CD4-positive, alpha-beta T cell treated with Interleukin-15 for 4 hours (primary cell): ENCODE measurements around the gene PMAIP1.

Experiments
- DNase-seq: peaks from one replicate; pipeline ENCODE4 v3.0.0-alpha.2; 2020; ENCODE audit warnings: low spot score

Gene PMAIP1

GRCh38 chr18:59915606-59916005 lies 15.8 kb downstream of the PMAIP1 start:
- no peak for DNase-seq

- DNase-seq: no peak
Measured at GRCh38 chr18:59916746-59917145, 16.9 kb downstream of the PMAIP1 start.

GRCh38 chr18:59917422-59917821 lies 17.6 kb downstream of the PMAIP1 start:
- DNase-seq: no peak

- no peak for DNase-seq
Measured at GRCh38 chr18:59918320-59918755, 18.5 kb downstream of the PMAIP1 start.

- no peak for DNase-seq
Measured at GRCh38 chr18:59918997-59919396, 19.2 kb downstream of the PMAIP1 start.

GRCh38 chr18:59921384-59921891 lies 21.6 kb downstream of the PMAIP1 start:
- DNase-seq: peak; percentile 27

GRCh38 chr18:59923539-59924196 lies 23.9 kb downstream of the PMAIP1 start:
- no peak for DNase-seq

- DNase-seq: no peak
Measured at GRCh38 chr18:59926131-59926530, 26.3 kb downstream of the PMAIP1 start.

- DNase-seq: no peak
Measured at GRCh38 chr18:59927246-59927825, 27.5 kb downstream of the PMAIP1 start.

- DNase-seq: no peak
Measured at GRCh38 chr18:59928201-59928600, 28.4 kb downstream of the PMAIP1 start.

- no peak for DNase-seq
Measured at GRCh38 chr18:59929621-59930295, 30.0 kb downstream of the PMAIP1 start.

GRCh38 chr18:59932401-59932800 lies 32.6 kb downstream of the PMAIP1 start:
- DNase-seq: no peak

- no peak for DNase-seq
Measured at GRCh38 chr18:59938676-59939075, 38.9 kb downstream of the PMAIP1 start.

GRCh38 chr18:59939127-59939526 lies 39.3 kb downstream of the PMAIP1 start:
- no peak for DNase-seq

- no peak for DNase-seq
Measured at GRCh38 chr18:59940068-59940467, 40.3 kb downstream of the PMAIP1 start.

GRCh38 chr18:59941331-59941730 lies 41.5 kb downstream of the PMAIP1 start:
- no peak for DNase-seq

GRCh38 chr18:59942601-59943000 lies 42.8 kb downstream of the PMAIP1 start:
- DNase-seq: no peak

- no peak for DNase-seq
Measured at GRCh38 chr18:59945544-59945943, 45.7 kb downstream of the PMAIP1 start.

- no peak for DNase-seq
Measured at GRCh38 chr18:59950215-59950944, 50.6 kb downstream of the PMAIP1 start.

- DNase-seq: no peak
Measured at GRCh38 chr18:59951591-59951990, 51.8 kb downstream of the PMAIP1 start.

GRCh38 chr18:59952283-59953007 lies 52.6 kb downstream of the PMAIP1 start:
- no peak for DNase-seq
